Uterus (tissue), 2 donors: Measurements from ENCODE around the gene PNKD.

ENCODE experiments used
- CTCF ChIP-seq, 4 experiments: fragments of 200-600 bp in 2 of 4; fragments of 450-650 bp in 2 of 4; sonication (generic) in 2 of 4; IDR thresholded peaks; one replicate each; pipeline ENCODE4 v1.5.1; 2016 to 2019; ENCODE audit warnings: antibody characterized with exemption in 4 of 4, mild to moderate bottlenecking in 2 of 4, moderate library complexity in 1 of 4
- POLR2A ChIP-seq, 2 donors: fragments of 450-650 bp; IDR thresholded peaks; one replicate each; pipeline ENCODE4 v1.6.1; 2016; ENCODE audit warnings: antibody characterized with exemption in 2 of 2, mild to moderate bottlenecking in 1 of 2, moderate library complexity in 1 of 2

GRCh38 chr2:218331745-218332144, 61.4 kb downstream of the PNKD start:
- TF ChIP-seq CTCF (IDR thresholded peaks at IDR 0.05) (no peak), POLR2A (IDR thresholded peaks at IDR 0.05) (no peak)
